Hepatocyte (in vitro differentiated cells): ENCODE results near the gene NPHP4. TPM values are rescaled to one million over a fixed set of nuclear protein-coding genes. Genes with fewer than 3 reads are reported as not detected.

ENCODE experiments used
- DNase-seq: peaks from one replicate; pipeline ENCODE4 v3.0.0-alpha.2; 2016; ENCODE audit warnings: low spot score
- H2AFZ ChIP-seq: fragments of 200-600 bp; sonication (generic); 2 replicates; pipeline ENCODE4 v1.6.0; 2016; ENCODE audit warnings: antibody characterized with exemption, mild to moderate bottlenecking
- H3K27ac ChIP-seq: fragments of 200-600 bp; sonication (generic); 2 replicates; pipeline ENCODE4 v1.5.1; 2016; ENCODE audit warnings: mild to moderate bottlenecking
- H3K27me3 ChIP-seq: fragments of 200-600 bp; sonication (generic); 2 replicates; pipeline ENCODE4 v1.6.1; 2016
- H3K36me3 ChIP-seq: fragments of 200-600 bp; sonication (generic); replicated peaks from 2 replicates; pipeline ENCODE4 v1.5.1; 2016; ENCODE audit warnings: low read depth; ENCODE audit not compliant: insufficient read depth
- H3K4me1 ChIP-seq: fragments of 200-600 bp; sonication (generic); 2 replicates; pipeline ENCODE4 v1.5.1; 2016; ENCODE audit warnings: mild to moderate bottlenecking, moderate library complexity; ENCODE audit not compliant: insufficient read depth
- H3K4me2 ChIP-seq: fragments of 200-600 bp; sonication (generic); 2 replicates; pipeline ENCODE4 v1.6.0; 2016
- H3K4me3 ChIP-seq: fragments of 200-600 bp; sonication (generic); 2 replicates; pipeline ENCODE4 v1.5.1; 2016; ENCODE audit warnings: mild to moderate bottlenecking
- H3K79me2 ChIP-seq: fragments of 200-600 bp; sonication (generic); 2 replicates; pipeline ENCODE4 v1.6.0; 2017; ENCODE audit warnings: mild to moderate bottlenecking
- H3K9me2 ChIP-seq: fragments of 200-600 bp; sonication (generic); replicated peaks from 2 replicates; pipeline ENCODE4 v1.6.0; 2017; ENCODE audit warnings: mild to moderate bottlenecking; ENCODE audit not compliant: insufficient read depth
- H3K9me3 ChIP-seq: fragments of 200-600 bp; sonication (generic); 2 replicates; pipeline ENCODE4 v1.5.1; 2016; ENCODE audit warnings: low read depth, mild to moderate bottlenecking
- H4K20me1 ChIP-seq: fragments of 200-600 bp; sonication (generic); 2 replicates; pipeline ENCODE4 v1.6.0; 2016; ENCODE audit warnings: mild to moderate bottlenecking; ENCODE audit not compliant: insufficient read depth, poor library complexity, severe bottlenecking
- CTCF ChIP-seq: fragments of 200-600 bp; sonication (generic); IDR thresholded peaks from 2 replicates; pipeline ENCODE4 v1.5.1; 2016; ENCODE audit warnings: antibody characterized with exemption, mild to moderate bottlenecking; ENCODE audit not compliant: poor library complexity
- EZH2 ChIP-seq: fragments of 200-600 bp; sonication (generic); IDR thresholded peaks from 2 replicates; pipeline ENCODE4 v1.6.1; 2016; ENCODE audit warnings: antibody characterized with exemption, mild to moderate bottlenecking, borderline replicate concordance
- EZH2phosphoT487 ChIP-seq: fragments of 200-600 bp; sonication (generic); IDR thresholded peaks from one replicate; pipeline ENCODE4 v1.6.1; 2018; ENCODE audit warnings: antibody characterized with exemption, mild to moderate bottlenecking, low read depth, moderate library complexity; ENCODE audit not compliant: unreplicated experiment, severe bottlenecking
- WGBS: methylation state at CpG from one replicate; pipeline ENCODE4 v1.1.6; 2016; ENCODE audit warnings: low lambda C conversion rate; ENCODE audit errors: missing lambda C conversion rate; 5-methylcytosine and 5-hydroxymethylcytosine counted together
- polyA plus RNA-seq: library from polyadenylated mRNA; unstranded; fragments of >200 nt; fragmentation: Nextera tagmentation; extraction: Ambion mirVana; gene quantifications from 2 replicates; pipeline ENCODE4 v1.2.1, GENCODE V29; 2016
- total RNA-seq: library from RNA; depleted of rRNA; stranded (reverse); fragments of >200 nt; gene quantifications from 2 replicates; pipeline ENCODE4 v1.2.3, GENCODE V29; 2014

NPHP4 gene
- total and polyA plus RNA-seq, 2 experiments from 2014 or later, result 5.6 to 6.0 TPM

- Histone ChIP-seq H3K4me1 (no peaks in the 10 kb centered on the region), H2AFZ (no peak overlapping the region), H3K4me2 (no peak overlapping the region), H3K9me3 (no peaks in the 10 kb centered on the region), H3K79me2 (no peaks in the 10 kb centered on the region), H3K4me3 (no peak overlapping the region), H3K27ac (no peak overlapping the region), H3K27me3 (no peaks in the 10 kb centered on the region), H3K9me2 (no peaks in the 10 kb centered on the region), H3K36me3 (no peaks in the 10 kb centered on the region), H4K20me1 (no peaks in the 10 kb centered on the region)
- TF ChIP-seq EZH2phosphoT487 (no peak), CTCF (no peak), EZH2 (no peak)
- DNase-seq, result no peak
- whole genome bisulfite sequencing, result 78% methylated on average over 7 of the region's 7 CpGs
These were observed 13.8 kb downstream of the NPHP4 start for GRCh38 chr1:5978452-5978851.

GRCh38 chr1:5977494-5978444 lies 14.5 kb downstream of the NPHP4 start:
- WGBS, result 87% methylated on average over 26 of the region's 26 CpGs
- no peaks in the 10 kb centered on the region for H3K36me3 ChIP-seq
- H3K27me3 ChIP-seq, result no peaks in the 10 kb centered on the region
- no peak for DNase-seq
- no peak overlapping the region for H3K27ac ChIP-seq
- H2AFZ ChIP-seq, result no peak overlapping the region
- no peak overlapping the region for H3K4me3 ChIP-seq
- no peak overlapping the region for H3K4me2 ChIP-seq
- no peaks in the 10 kb centered on the region for H3K9me2 ChIP-seq
- no peaks in the 10 kb centered on the region for H4K20me1 ChIP-seq
- no peaks in the 10 kb centered on the region for H3K9me3 ChIP-seq
- TF ChIP-seq EZH2phosphoT487 (no peak), EZH2 (no peak), CTCF (no peak)
- no peaks in the 10 kb centered on the region for H3K4me1 ChIP-seq
- no peaks in the 10 kb centered on the region for H3K79me2 ChIP-seq

- Histone ChIP-seq H2AFZ (no peak overlapping the region), H3K27me3 (no peaks in the 10 kb centered on the region), H4K20me1 (no peaks in the 10 kb centered on the region), H3K79me2 (no peaks in the 10 kb centered on the region), H3K4me1 (peaks cover under 1% of the 10 kb centered on the region), H3K9me3 (no peaks in the 10 kb centered on the region), H3K36me3 (no peaks in the 10 kb centered on the region), H3K4me3 (no peak overlapping the region), H3K9me2 (no peaks in the 10 kb centered on the region), H3K4me2 (no peak overlapping the region), H3K27ac (no peak overlapping the region)
- TF ChIP-seq EZH2phosphoT487, result no peak
- no peak for TF ChIP-seq CTCF
- TF ChIP-seq EZH2, result no peak
- DNase-seq, result no peak
- 92% methylated on average over 25 of the region's 25 CpGs for WGBS
These were observed 15.3 kb downstream of the NPHP4 start for GRCh38 chr1:5976726-5977493.
